ENCODE data around the gene CDK15.

CDK15 gene

DNA sequence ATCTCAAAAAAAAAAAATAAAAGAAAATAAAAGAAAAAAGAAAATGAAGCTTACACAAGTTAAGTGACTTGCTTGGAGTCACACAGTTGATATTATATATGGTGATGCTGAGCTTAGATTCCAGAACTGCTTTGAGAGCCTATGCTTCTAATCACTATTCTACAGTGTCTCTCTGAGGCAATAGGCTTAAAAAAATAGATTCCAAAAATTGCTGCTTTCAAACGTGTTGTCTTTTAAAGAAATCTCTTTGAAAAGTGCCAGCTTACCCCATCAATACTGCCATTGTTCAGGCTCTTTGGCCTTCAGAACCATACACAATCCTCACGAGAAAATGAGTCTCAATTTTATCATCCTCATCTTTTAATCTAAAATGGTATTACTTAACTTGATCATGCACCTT is 102.6 kb downstream of the CDK15 start:
- DNase-seq (ENCODE audit: low read depth): no peak

DNA sequence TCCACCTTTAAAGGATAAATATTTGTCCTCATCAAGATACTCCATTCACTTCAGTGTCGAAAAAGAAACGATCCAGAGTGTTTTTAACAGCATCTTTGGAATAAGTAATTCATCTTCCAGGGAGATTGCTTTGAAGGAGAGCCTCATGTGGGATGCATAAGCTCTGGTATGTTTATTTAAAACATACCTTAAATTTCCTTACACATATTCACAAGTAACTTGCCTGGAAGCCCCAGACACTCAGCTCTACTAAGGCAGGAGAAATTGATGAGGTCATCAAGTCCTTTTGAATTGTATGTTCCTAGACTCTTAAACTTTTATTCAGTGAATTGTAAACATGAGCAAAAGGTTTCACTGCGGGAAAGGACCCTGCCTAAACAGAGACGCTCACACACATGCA is 103.0 kb downstream of the CDK15 start:
- DNase-seq (ENCODE audit: low read depth): no peak

DNA sequence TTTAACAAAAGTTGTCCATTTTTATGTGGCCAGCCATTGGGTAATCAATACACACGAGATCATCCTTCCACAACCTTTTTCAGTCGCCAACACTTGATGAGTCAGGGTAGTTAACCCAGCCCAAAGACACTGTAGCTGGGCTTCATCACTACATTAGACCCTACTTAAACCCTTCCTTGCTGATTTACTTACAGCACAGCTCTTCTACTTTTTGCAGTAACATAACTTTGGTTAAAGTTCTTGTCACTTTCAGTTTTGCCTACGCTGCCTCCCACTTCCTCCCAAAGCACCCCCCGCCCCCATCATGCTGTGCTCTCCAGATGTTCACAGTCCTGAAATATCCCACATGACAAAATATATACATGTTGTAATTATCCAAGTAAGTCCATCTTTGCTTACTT is 103.6 kb downstream of the CDK15 start:
- DNase-seq (ENCODE audit: low read depth): no peak

DNA sequence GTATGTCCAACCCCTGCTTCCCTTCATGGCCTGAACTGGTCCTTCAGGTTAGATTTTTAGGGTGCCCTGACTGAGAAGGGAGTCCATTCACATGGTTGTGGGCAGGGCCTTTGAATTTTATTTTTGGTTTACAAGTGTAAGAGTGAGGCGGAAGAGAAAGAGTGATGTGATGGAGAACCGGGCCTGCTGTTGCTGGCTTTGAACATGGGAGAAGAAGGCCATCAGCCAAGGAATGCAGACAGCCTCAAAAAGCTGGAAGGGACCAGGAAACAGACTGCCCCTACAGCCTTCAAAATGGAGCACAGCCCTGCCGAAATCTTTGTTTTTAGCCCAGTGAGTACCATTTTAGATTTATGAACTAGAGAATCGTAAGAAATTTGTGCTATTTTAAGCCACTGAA is 105.0 kb downstream of the CDK15 start:
- DNase-seq (ENCODE audit: low read depth): no peak

DNA sequence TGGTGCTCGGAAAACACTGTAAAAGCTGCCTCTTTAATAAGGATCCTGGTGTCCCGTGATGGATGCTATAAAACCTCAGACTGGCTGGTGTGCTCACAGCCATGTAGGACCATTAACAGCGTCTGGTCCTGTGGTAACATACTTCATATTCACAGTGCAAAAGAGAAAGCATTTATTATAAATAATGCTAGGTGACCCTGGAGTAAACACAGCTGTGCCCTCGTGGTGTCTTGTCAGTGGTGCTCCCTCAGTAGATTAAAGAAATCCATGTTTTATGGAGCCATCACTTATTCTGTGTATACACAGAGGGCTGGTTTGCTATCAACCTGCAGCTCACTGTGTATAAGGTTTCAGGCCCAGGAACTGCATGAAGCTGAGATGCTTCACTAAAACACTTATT is 106.9 kb downstream of the CDK15 start:
- DNase-seq (ENCODE audit: low read depth): no peak

DNA sequence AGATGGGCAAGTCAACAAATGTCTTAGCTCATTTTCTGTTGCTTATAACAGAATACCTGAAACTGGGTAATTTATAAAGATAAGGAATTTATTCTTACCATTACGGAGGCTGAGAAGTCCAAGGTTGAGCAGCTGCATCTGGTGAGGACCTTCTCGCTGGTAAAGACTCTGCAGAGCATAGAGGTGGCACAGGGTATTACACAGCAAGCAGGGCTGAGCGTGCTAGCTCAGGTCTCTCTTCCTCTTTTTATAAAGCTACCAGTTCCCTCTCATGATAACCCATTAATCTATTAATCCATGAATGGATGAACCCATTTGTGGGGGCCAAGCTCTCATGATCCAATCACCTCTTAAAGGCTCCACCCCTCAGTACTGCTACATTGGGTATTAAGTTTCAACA is 109.1 kb downstream of the CDK15 start:
- DNase-seq (ENCODE audit: low read depth): no peak

DNA sequence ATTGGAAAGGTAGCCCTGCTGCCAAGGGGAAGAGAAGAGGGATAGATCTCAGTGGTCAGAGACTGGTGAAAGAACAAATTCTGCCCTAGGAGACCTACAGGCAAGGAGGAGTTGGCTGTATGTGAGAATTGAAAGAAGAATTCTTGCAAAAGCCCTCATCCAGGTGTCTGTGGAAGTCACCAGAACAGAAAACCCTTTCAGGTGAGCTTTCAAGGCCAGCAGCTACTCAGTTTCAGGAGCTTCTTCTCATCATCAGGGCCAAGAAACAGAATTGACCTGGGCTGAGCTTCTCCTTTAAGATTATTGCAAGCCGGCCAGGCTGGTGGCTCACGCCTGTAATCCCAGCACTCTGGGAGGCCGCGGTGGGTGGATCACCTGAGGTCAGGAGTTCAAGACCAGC is 110.2 kb downstream of the CDK15 start:
- DNase-seq (ENCODE audit: low read depth): no peak

DNA sequence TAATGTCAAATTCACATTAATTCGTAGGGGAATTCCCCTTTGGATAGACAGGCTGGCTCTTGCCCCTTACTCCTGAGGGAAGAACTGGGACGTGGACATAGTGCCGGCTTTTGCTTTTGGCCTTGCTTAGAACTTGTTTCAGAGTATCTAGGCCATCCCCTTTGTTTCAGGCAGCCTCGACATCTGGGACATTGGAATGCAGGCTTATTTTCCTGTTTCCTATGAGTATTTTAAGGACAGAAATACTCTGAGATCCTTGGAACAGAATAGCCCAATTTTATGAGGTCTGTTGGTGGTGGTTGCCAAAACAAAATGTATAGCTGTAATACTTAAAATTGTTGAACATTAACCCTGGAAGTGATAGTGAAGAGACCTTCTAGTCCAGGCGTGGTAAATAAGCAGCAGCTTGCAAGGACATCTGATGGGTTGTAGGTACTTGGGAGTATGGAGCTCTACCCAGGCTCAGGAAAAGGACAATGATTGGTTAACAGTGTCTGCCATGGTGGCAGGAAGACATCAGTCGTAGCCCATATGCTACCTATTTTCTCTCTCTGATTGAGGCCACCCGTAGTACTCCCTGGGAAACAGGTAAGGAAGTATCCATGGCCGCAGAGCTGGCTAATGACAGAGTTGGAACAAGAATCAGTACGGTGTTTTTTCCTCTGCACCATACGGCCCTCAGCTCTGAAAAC is 112.4 kb downstream of the CDK15 start:
- no peak for DNase-seq (ENCODE audit: low read depth)

DNA sequence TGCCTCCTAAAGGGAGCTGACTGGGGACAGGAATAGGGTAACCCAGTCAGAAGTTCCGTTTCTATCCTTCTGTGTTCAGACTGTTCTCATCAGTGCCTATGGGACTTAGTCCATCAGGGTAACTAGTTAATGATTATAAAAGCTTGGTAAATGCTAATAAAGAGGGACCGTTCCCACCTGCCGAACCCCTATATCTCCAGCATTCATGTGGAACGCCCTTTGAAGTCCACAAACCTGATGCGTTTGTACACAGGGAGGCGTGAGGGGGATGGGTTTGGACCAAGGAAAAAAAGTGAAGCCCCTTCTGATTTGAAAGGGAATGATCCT is 112.9 kb downstream of the CDK15 start:
- DNase-seq (ENCODE audit: low read depth): no peak

DNA sequence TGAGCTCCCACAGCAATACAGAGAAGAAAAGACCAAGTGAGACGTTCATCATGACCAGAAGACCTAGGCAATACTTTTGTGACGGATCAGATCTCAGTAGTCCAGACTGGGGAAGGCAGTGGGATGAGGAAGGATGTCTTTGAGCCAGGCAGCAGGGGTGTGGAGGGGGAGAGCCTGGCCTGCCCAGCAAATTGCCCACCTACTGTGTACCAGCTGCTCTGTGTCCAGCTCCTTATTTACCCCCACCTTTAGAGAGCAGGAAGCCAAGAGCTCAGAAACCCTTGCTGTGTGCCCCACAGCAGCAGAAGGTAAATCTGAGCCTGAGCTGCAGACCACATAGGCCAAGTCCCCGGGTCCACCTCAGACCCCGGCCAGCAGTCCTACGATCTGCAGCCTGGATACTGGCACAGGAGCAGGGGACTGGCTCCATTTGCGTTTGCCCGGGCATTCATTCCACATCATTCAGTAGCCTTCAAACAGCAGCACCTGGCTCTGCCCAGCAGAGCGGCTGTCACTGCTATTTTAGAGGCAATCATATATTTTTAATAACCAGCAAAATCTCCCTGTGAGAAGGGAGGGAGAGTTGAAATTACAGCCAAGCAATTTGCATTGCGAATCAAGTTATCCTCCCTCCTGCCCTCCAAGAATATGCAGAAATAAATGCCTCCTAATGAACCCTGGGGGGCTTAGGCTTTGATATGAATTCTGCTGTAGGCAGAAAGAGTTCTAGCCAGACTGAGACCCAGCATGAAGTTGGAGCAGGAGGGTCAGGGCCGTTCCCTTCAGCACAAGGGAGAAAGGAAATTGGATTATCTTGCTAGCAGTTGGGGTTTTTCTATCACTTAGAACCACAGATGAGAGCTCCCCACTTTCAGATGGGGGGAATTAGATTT is 117.3 kb downstream of the CDK15 start:
- DNase-seq (ENCODE audit: low read depth): no peak

DNA sequence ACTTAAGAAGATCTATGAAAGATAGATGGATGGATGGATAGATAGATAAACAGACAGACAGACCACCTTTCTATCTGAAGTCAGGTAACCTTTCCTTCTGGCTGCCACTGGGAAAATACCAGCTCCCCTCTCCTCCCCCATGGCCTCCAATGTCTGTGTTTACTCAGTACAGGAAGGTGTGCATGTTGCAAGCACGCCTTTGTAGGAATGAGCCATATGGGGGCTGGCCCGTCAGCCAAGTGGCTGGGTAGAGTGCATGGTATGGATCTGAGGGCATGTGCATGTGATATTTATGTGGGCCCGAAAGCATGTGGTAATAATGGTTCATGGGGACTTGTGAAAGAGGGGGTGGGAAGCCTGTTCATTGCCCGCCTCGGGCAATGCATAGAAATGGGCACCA is 118.1 kb downstream of the CDK15 start:
- no peak for DNase-seq (ENCODE audit: low read depth)

DNA sequence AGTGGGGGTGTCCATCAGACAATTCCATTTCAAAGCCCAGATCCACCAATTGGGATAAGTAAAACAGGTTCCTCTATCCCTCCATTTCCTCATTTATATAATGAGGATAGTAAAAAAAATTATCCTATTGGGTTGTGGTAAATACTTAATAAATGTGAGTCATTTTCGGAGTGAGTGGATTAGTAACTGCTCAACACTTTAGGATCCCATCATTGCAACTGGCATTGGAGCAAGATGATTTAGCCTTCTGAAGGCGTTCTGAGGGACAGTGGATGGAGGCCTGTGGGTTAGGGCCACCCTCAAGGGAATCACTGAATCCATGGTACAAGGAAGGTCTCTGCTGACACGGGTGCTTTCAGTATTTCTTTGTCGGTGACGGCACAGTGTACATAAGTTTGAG is 118.7 kb downstream of the CDK15 start:
- no peak for DNase-seq (ENCODE audit: low read depth)

DNA sequence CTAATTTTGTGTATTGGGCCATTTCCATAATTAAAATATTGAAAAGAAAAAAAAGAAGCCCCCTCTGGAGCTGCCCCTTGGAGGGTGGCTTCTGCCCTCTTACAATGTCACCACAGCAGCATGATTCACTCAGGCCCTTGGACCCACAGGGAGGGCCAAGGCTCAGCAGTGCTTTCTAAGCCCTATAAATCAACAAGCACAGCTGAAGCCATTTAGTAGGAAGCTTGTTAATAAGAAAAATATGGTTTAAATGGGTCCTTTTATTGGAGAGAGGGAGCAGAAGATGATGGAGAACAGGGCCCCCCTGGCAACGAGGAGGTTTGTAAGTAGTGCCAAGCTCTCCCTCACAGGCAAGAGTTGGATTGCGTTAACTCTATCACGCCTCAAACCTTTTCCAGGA is 119.7 kb downstream of the CDK15 start:
- no peak for DNase-seq (ENCODE audit: low read depth)

DNA sequence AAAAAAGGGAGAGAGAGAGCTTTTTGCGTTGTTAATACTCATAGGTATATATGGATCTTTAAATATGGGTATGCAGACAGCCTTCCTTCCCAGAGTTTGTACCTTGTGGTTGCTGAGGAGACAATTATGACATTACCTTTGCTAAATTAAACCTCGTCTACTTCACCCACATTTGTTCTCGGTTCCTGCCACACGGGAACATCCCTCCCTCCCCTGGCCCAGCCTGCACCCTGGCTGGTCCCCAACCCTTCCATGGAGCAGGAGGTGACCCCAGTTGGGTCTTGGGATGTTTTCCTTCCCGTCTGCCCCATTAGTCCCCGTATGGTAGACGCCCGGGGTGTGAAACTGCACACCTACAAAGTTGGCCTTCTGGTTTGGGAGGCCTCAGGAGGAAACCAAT is 122.0 kb downstream of the CDK15 start:
- no peak for DNase-seq (ENCODE audit: low read depth)

DNA sequence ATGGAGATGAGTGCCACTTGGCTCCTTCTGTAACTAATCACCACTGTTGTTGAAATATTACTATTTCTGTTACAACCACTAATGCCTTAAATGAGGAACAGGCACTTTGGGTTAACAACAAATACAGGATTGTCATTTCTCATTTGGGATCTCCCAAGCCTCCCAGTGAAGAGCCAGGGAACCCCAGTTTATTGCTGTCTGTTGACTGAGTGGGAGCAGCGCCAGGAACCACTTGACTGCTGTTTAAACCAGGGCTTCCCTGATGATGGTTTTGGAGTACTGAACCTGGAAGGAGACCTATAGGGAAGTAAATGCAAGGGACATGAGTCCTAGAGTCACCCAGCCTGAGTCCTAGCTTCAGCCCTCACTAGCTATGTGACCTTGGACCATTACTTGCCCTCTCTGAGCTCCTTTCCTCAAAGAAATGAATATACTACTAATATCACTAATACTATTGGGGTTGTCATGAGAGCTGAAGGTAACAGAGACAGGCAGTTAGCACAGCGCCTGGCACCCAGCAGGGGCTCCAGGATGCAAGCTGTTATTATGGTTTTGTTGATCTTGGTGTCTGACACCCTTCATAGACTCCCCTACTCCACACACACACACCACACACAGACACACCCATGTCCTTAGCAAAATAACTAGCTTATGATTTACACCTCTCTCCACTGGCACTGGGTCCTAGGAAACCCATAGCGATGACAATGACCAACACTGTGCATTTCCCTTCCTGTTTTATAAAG is 123.1 kb downstream of the CDK15 start:
- DNase-seq (ENCODE audit: low read depth): no peak

DNA sequence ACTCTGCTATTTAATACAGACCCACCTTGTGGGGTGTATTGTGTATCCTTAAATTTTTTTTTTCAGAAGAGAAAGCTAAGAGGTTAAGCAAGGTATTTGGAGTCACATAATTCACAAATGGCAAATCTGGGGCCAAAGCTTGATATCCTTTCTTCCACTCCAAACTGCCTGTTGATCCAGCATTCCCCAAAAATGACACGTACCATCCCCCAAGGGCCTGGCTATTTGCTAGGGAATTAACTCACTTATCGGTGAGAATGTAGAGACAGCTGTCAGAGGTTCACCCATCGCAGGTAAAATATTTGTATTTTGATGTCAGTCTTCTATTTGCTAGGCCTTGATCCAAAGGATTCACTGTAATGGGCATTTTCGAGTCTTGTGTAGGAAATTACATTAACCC is 123.7 kb downstream of the CDK15 start:
- no peak for DNase-seq (ENCODE audit: low read depth)

DNA sequence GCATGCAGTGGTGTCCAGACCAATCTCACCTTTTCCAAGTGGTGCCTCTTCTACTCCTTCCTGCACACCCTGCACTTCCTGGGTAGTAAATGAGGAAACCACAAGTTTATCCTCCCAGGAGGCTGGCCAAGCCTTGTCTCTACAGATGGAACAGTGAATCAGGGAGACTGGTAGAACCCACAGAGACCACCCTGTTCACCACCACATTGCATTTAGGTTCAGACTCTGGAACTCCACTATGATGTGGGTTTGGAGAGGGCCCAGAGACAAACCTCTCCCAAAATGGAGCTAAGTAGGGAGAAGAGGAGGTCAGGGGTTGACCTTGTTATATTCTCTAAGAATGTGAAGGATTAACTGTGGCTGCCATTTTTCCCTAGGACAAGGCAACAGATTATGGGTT is 124.5 kb downstream of the CDK15 start:
- DNase-seq (ENCODE audit: low read depth): no peak

DNA sequence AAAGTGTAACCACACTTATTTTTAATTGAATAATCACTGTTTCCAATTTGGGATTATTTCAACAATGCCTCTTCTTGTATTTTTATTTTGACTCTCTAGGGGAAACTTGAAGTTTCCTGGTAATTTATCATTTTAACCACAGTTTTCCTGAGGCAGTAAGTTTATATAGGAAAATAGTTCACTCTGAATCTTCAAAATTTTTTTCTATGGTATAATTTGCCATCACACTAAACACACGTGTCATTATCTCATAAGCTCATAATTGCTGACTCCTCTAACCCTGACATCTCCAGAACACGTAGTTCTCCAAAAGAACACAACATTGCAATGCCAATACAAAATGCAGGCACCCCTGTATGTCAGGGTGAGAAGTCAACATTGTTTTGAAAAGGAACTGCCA is 125.1 kb downstream of the CDK15 start:
- no peak for DNase-seq (ENCODE audit: low read depth)

DNA sequence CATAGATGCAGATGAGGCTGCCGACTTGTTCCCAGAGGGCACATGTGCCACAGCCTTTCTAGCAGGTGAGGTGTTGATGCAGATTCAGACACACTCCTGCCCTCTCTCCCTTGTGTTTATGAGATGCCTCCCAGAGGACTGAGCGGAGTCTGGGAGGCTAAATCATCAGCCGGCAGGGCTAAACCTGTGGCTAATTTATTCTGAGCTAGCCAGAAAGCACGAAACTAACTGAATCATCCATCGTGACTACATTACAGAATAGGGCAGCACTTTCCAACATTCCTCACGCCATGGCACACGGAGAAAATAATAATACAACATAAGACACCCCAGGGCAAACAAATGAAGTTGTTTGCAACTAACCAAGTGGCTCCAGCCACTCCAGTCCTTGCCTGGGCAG is 125.6 kb downstream of the CDK15 start:
- DNase-seq (ENCODE audit: low read depth): no peak

DNA sequence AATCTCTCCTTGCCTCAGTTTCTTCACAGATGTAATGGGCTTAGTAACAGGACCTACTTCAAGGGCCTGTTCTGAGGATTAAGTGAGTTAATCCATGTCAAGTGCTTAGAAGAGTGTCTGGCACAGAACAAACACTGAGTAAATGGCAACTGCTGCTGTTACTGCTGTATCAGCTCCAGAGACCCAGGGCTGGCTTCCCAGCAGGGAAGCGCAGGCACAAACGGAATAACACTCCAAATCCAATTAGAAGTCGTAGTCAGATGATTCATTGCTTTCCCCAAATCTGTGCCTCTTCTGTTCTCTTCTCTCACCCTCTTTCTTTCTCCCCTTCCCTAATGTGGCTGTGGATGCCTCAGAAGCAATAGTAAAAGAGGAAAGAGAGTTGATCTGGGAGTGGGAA is 126.2 kb downstream of the CDK15 start:
- DNase-seq (ENCODE audit: low read depth): no peak

DNA sequence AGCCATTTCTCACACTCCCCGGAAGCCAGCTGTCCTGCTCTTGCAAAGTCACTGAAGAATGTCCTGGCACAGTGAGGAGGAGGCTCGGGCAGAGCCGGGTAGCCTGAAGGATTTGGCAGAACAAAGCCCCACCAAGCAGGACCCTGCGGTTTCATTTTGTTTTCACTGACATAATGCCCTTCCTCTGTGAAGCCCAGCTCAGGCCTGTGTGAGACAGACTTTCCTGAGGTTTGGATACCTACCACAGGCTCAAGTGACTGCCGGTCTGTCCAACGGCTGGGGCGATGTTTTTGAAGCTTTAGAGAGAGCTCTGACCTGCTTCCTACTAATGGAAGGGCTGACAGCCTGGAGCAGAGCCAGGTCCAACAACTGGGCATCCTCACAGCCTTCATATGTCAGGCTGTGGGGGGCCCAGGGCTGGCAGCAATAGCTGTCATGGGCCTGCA is 127.5 kb downstream of the CDK15 start:
- no peak for DNase-seq (ENCODE audit: low read depth)

DNA sequence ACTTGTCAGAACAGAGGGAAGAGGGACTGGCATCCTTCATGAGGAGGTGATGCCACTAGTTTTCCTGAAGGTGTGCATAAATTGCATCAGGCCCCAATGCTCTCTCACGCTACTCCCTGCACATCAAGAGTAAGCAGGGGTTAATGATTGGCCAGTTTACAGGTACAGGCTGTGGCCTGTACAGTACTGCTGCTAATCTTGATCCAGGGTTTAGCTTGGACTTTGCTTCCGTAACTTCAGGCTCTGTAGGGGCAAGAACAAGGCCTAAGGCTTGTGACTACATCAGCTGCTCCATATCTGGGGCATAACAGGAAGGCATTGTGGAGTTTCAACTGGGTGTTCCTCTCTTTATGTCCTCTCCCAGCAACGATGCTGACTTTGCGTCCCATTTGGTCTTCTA is 130.5 kb downstream of the CDK15 start:
- DNase-seq (ENCODE audit: low read depth): no peak

DNA sequence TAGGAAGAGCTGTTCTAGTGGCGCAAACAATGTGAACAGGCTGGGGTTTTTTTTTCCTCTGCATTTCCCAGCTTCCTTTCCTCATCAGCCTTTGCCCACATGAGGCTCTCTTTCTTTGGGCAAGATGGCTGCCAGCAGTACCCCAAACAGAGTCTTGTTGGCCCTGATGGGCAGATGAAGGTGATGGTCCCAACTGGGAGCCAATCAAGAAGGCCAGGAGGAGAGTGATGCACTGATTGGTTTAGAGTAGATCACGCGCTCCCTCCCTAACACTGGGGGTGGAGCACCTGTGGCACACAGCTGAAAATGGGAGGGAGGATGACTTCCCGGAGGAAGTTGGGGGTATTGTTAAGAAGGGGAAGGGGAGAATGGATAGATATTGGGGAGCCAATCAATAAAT is 131.0 kb downstream of the CDK15 start:
- DNase-seq (ENCODE audit: low read depth): no peak

Measured in stimulated activated CD8-positive, alpha-beta memory T cell treated with anti-CD3 and anti-CD28 coated beads, Interleukin-15, amount 100 ng/mL, for 1 hour (primary cell).